Prostate gland (tissue), 2 donors: Measurements from ENCODE around the gene HSP90AB1.

Experiments
- CTCF ChIP-seq, 4 experiments: fragments of 200-600 bp in 2 of 4; fragments of 450-650 bp in 2 of 4; sonication (generic) in 2 of 4; IDR thresholded peaks; 1 replicate in 3 of 4; 2 replicates in 1 of 4; pipeline ENCODE4 v1.5.1; 2016 to 2019; ENCODE audit warnings: antibody characterized with exemption in 4 of 4, mild to moderate bottlenecking in 2 of 4, moderate library complexity in 2 of 4
- POLR2A ChIP-seq: fragments of 450-650 bp; IDR thresholded peaks from one replicate; pipeline ENCODE4 v1.6.1; 2016; ENCODE audit warnings: antibody characterized with exemption, mild to moderate bottlenecking
- POLR2AphosphoS5 ChIP-seq: sonication (generic); formaldehyde crosslinking; IDR thresholded peaks from one replicate; pipeline ENCODE4 v1.6.1; 2017; ENCODE audit warnings: antibody characterized with exemption

- TF ChIP-seq CTCF (IDR thresholded peaks at IDR 0.05) (no peak), POLR2A (no peak), POLR2AphosphoS5 (no peak)
Measured at GRCh38 chr6:44250067-44250717, 3.3 kb downstream of the HSP90AB1 start.
